Measurements from ENCODE around the gene EXD3.

EXD3 gene

GRCh38 chr9:137460363-137461315, 37.7 kb upstream of the EXD3 start:
- no peak overlapping the region for H3K4me2 ChIP-seq (ENCODE audit: low read depth, low read length)
- H3K79me2 ChIP-seq (ENCODE audit: low read length), result peaks cover 5% of the 10 kb centered on the region; the same call in 1 of the 2 replicates
- TF ChIP-seq EZH2phosphoT487 (IDR thresholded peaks at IDR 0.05; ENCODE audit: low read length), result no peak
- no peak for TF ChIP-seq EZH2 (optimal IDR thresholded peaks at IDR 0.05; ENCODE audit: low read depth, low read length)
- TF ChIP-seq CTCF (IDR thresholded peaks at IDR 0.05; ENCODE audit: low read length), result no peak
- H3K27me3 ChIP-seq (replicated peaks; ENCODE audit: insufficient read depth, low read length), result peaks cover 14% of the 10 kb centered on the region; the same call in 1 of the 2 replicates
- H3K27ac ChIP-seq (ENCODE audit: low read length), result no peak overlapping the region
- H3K9ac ChIP-seq (ENCODE audit: low read length), result no peak overlapping the region
- no peaks in the 10 kb centered on the region for H3K9me3 ChIP-seq (replicated peaks; ENCODE audit: insufficient read depth, low read length)
- no peak for DNase-seq
- H3K9me2 ChIP-seq (replicated peaks; ENCODE audit: insufficient read depth, low read length), result no peaks in the 10 kb centered on the region
- no peaks in the 10 kb centered on the region for H3F3A ChIP-seq (ENCODE audit: insufficient read depth, low read length)
- H2AFZ ChIP-seq (ENCODE audit: low read length), result no peak overlapping the region
- H3K36me3 ChIP-seq (replicated peaks; ENCODE audit: insufficient read depth, low read length), result no peaks in the 10 kb centered on the region; the same call in 1 of the 2 replicates
- no peak overlapping the region for H3K4me3 ChIP-seq (ENCODE audit: low read length)
- H3K4me1 ChIP-seq (ENCODE audit: low read length), result 0 out of 2 replicates have a peak, but pooled peaks cover 4% of the 10 kb centered on the region
- H4K20me1 ChIP-seq (ENCODE audit: insufficient read depth, low read length), result no peaks in the 10 kb centered on the region

- H2AFZ ChIP-seq (ENCODE audit: low read length), result peak overlapping the region; percentile 83
- H3K4me3 ChIP-seq (ENCODE audit: low read length), result peak overlapping the region; percentile 57
- H3K9me3 ChIP-seq (replicated peaks; ENCODE audit: insufficient read depth, low read length), result no peaks in the 10 kb centered on the region
- H3K9ac ChIP-seq (ENCODE audit: low read length), result peak overlapping the region; percentile 68
- H3K27me3 ChIP-seq (replicated peaks; ENCODE audit: insufficient read depth, low read length), result peaks cover 6% of the 10 kb centered on the region; the same call in 1 of the 2 replicates
- TF ChIP-seq CTCF (IDR thresholded peaks at IDR 0.05; ENCODE audit: low read length) (no peak), EZH2 (optimal IDR thresholded peaks at IDR 0.05; ENCODE audit: low read depth, low read length) (no peak), EZH2phosphoT487 (IDR thresholded peaks at IDR 0.05; ENCODE audit: low read length) (no peak)
- H3K27ac ChIP-seq (ENCODE audit: low read length), result no peak overlapping the region
- H3K9me2 ChIP-seq (replicated peaks; ENCODE audit: insufficient read depth, low read length), result no peaks in the 10 kb centered on the region
- H4K20me1 ChIP-seq (ENCODE audit: insufficient read depth, low read length), result no peaks in the 10 kb centered on the region
- no peaks in the 10 kb centered on the region for H3F3A ChIP-seq (ENCODE audit: insufficient read depth, low read length)
- no peak for DNase-seq
- H3K36me3 ChIP-seq (replicated peaks; ENCODE audit: insufficient read depth, low read length), result no peaks in the 10 kb centered on the region; the same call in 1 of the 2 replicates
- H3K79me2 ChIP-seq (ENCODE audit: low read length), result peaks cover 5% of the 10 kb centered on the region; the same call in 1 of the 2 replicates
- peak overlapping the region; percentile 87 for H3K4me2 ChIP-seq (ENCODE audit: low read depth, low read length)
- 0 out of 2 replicates have a peak, but pooled peaks cover 6% of the 10 kb centered on the region for H3K4me1 ChIP-seq (ENCODE audit: low read length)
Observed at GRCh38 chr9:137459601-137460362, 36.8 kb upstream of the EXD3 start.

- peaks cover 12% of the 10 kb centered on the region; the same call in 1 of the 2 replicates for H3K4me1 ChIP-seq (ENCODE audit: low read length)
- H3K9ac ChIP-seq (ENCODE audit: low read length), result peak within 1 kb of the TSS; percentile 68
- TF ChIP-seq EZH2phosphoT487 (IDR thresholded peaks at IDR 0.05; ENCODE audit: low read length), result no peak
- no peak for TF ChIP-seq EZH2 (optimal IDR thresholded peaks at IDR 0.05; ENCODE audit: low read depth, low read length)
- TF ChIP-seq CTCF (IDR thresholded peaks at IDR 0.05; ENCODE audit: low read length), result no peak
- no peaks in the 10 kb centered on the region for H4K20me1 ChIP-seq (ENCODE audit: insufficient read depth, low read length)
- peak within 1 kb of the TSS; percentile 83 for H2AFZ ChIP-seq (ENCODE audit: low read length)
- H3K36me3 ChIP-seq (replicated peaks; ENCODE audit: insufficient read depth, low read length), result no peaks in the 10 kb centered on the region; the same call in 1 of the 2 replicates
- peak; percentile 94 for DNase-seq
- H3K4me2 ChIP-seq (ENCODE audit: low read depth, low read length), result peak within 1 kb of the TSS; percentile 95
- peaks cover 5% of the 10 kb centered on the region; the same call in 1 of the 2 replicates for H3K79me2 ChIP-seq (ENCODE audit: low read length)
- H3K4me3 ChIP-seq (ENCODE audit: low read length), result peak within 1 kb of the TSS; percentile 83
- H3K9me3 ChIP-seq (replicated peaks; ENCODE audit: insufficient read depth, low read length), result no peaks in the 10 kb centered on the region
- no peaks in the 10 kb centered on the region for H3F3A ChIP-seq (ENCODE audit: insufficient read depth, low read length)
- H3K27me3 ChIP-seq (replicated peaks; ENCODE audit: insufficient read depth, low read length), result peaks cover 3% of the 10 kb centered on the region; the same call in 1 of the 2 replicates
- H3K27ac ChIP-seq (ENCODE audit: low read length), result no peak within 1 kb of the TSS
- H3K9me2 ChIP-seq (replicated peaks; ENCODE audit: insufficient read depth, low read length), result no peaks in the 10 kb centered on the region
Observed at GRCh38 chr9:137459152-137459600, 36.2 kb upstream of the EXD3 start, which contains the start of gene NSMF. NSMF (minus strand) TSS chr9:137459334; CDS start chr9:137459102, 232 bp downstream.
